ENCODE results near the gene RPL15. TPM values are rescaled to one million over a fixed set of nuclear protein-coding genes. Genes with fewer than 3 reads are reported as not detected.

Gene RPL15
- total and polyA plus RNA-seq, 2 of the 13 experiments (the other 11 are each of a cell fraction or from before 2014, with no cell fraction given): 1,297 to 3,693 TPM

DNA sequence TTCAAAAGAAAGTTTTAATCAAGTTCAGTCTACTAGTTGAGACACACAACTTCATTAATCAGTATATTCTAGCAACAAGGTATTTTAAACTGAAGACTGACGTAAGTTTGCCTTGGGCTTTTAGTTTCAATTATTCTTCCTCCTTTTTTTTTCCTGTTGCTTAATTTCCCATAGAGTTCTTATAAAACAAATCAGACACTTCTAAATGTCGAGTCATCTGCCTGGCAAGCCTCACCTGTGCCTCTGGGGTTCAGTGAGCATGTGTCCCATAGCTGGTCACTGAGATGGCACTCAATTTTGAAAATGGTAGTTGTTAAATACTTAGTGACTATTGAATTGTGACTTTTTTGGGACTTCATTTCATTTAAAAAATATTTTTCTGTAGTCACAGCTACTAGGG lies 27.5 kb upstream of the RPL15 start (continued):
- TF ChIP-seq CBFB (CRISPR knock-in tag; IDR thresholded peaks at IDR 0.05) (no peak), ATRX (CRISPR knock-in tag; IDR thresholded peaks at IDR 0.05; ENCODE audit: borderline replicate concordance) (no peak), MIXL1 (CRISPR knock-in tag; IDR thresholded peaks at IDR 0.05) (no peak), ZNF468 (CRISPR knock-in tag; IDR thresholded peaks at IDR 0.05) (no peak), MBD4 (IDR thresholded peaks at IDR 0.05; ENCODE audit: borderline replicate concordance, low read length) (no peak), SAFB2 (CRISPR knock-in tag; IDR thresholded peaks at IDR 0.05; ENCODE audit: borderline replicate concordance, low read depth) (no peak)

DNA sequence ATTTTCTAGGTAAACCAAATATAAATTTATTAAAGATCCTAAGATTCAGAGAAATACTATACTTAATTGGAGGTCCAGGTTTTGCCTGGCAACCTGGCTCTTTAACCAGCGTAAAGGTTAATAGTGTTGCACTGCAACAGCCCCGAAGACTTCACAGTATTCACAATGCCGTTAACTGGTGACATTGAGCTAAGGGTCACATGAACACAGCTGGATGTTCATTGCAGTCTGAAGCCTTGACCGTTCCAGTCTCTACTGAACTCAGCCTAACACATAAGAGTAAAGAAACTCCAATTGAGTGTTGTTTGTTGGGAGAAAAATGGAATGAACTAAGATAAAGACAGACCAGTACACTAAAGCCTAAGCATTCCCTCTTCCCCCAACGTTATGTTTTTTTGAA lies 27.0 kb upstream of the RPL15 start:
- H3K9me3 ChIP-seq (ENCODE audit: low read length): no peaks in the 10 kb centered on the region
- in situ Hi-C loops (cut with HindIII; ENCODE audit: extremely low pct_ligation_motif_present, low pct_unique_long_range_greater_than_20kb) (no loop called here), intact Hi-C loops (cut with micrococcal nuclease; ENCODE audit: unreplicated experiment) (loop anchor here (10.0 kb wide), 1 partner anchor 105 kb away; no protein-coding TSS in a partner anchor)
- H3K4me3 ChIP-seq (replicated peaks in 1 of 3; ENCODE audit: insufficient read depth in 1 of 3, low read depth in 2 of 3, low read length in 3 of 3): no peak overlapping the region
- no peak overlapping the region for H2AFZ ChIP-seq (ENCODE audit: low read length)
- 88% methylated on average over 5 of the region's 5 CpGs for WGBS (ENCODE audit: low lambda C conversion rate)
- ChIA-PET CTCF (ENCODE audit: low intra/inter-chr PET ratio, low total read pairs) (no interaction called here), POLR2A (interaction anchor here (3.0 kb wide), 1 partner anchor 27 kb away, joined by 13 read pairs; the partner anchor contains the start of genes NKIRAS1 and RPL15)
- no peaks in the 10 kb centered on the region; the same call in 1 of the 2 replicates for H3K4me1 ChIP-seq (ENCODE audit: insufficient read depth, low read length)
- H3K79me2 ChIP-seq (ENCODE audit: insufficient read depth, low read length): no peaks in the 10 kb centered on the region
- no peak for ATAC-seq
- BruUV-seq (replicated peaks): no TSS peak
- H3K4me2 ChIP-seq (ENCODE audit: low read depth, low read length): no peak overlapping the region
- no peak overlapping the region for H3K27ac ChIP-seq (ENCODE audit: extremely low read length, insufficient read depth, low read length)
- no peak overlapping the region for H3K9ac ChIP-seq (ENCODE audit: insufficient read depth, low read depth, low read length)
- H3K36me3 ChIP-seq (replicated peaks in 1 of 2; ENCODE audit: control insufficient read depth in 1 of 2, insufficient read depth in 2 of 2, low read length in 2 of 2): peaks cover 1 to 20% of the 10 kb centered on the region in 2 experiments
- peaks cover 11% of the 10 kb centered on the region for H4K20me1 ChIP-seq (ENCODE audit: insufficient read depth, low read length)
- H3K27me3 ChIP-seq (ENCODE audit: control insufficient read depth in 1 of 2, insufficient read depth in 2 of 2, low read length in 2 of 2): no peaks in the 10 kb centered on the region
- no peak for DNase-seq (ENCODE audit: low spot score)
- no peak for TF ChIP-seq CEBPB (IDR thresholded peaks at IDR 0.05; ENCODE audit: borderline replicate concordance, low read depth, low read length)
- TF ChIP-seq TGIF2 (CRISPR knock-in tag; IDR thresholded peaks at IDR 0.05): no peak
- TF ChIP-seq, protein P1, sequence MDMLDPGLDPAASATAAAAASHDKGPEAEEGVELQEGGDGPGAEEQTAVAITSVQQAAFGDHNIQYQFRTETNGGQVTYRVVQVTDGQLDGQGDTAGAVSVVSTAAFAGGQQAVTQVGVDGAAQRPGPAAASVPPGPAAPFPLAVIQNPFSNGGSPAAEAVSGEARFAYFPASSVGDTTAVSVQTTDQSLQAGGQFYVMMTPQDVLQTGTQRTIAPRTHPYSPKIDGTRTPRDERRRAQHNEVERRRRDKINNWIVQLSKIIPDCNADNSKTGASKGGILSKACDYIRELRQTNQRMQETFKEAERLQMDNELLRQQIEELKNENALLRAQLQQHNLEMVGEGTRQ (IDR thresholded peaks at IDR 0.05; ENCODE audit: low read depth, low read length): no peak
- TF ChIP-seq, protein P1 (CRISPR knock-in tag; IDR thresholded peaks at IDR 0.05; ENCODE audit: borderline replicate concordance): no peak
- no peak for TF ChIP-seq ZSCAN21 (CRISPR knock-in tag; IDR thresholded peaks at IDR 0.05; ENCODE audit: borderline replicate concordance)
- TF ChIP-seq ZNF292 (CRISPR knock-in tag; IDR thresholded peaks at IDR 0.05; ENCODE audit: borderline replicate concordance, low read depth): no peak
- TF ChIP-seq ZNF772 (CRISPR knock-in tag; IDR thresholded peaks at IDR 0.05): no peak
- no peak for TF ChIP-seq ZNF841 (CRISPR knock-in tag; IDR thresholded peaks at IDR 0.05; ENCODE audit: borderline replicate concordance)
- no peak for TF ChIP-seq SALL1 (CRISPR knock-in tag; IDR thresholded peaks at IDR 0.05)
- TF ChIP-seq, protein P2, sequence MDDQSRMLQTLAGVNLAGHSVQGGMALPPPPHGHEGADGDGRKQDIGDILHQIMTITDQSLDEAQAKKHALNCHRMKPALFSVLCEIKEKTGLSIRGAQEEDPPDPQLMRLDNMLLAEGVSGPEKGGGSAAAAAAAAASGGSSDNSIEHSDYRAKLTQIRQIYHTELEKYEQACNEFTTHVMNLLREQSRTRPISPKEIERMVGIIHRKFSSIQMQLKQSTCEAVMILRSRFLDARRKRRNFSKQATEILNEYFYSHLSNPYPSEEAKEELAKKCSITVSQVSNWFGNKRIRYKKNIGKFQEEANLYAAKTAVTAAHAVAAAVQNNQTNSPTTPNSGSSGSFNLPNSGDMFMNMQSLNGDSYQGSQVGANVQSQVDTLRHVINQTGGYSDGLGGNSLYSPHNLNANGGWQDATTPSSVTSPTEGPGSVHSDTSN (CRISPR knock-in tag; IDR thresholded peaks at IDR 0.05; ENCODE audit: borderline replicate concordance): no peak
- no peak for TF ChIP-seq ESRRA (CRISPR knock-in tag; IDR thresholded peaks at IDR 0.05; ENCODE audit: low read depth)
- TF ChIP-seq TBX3 (IDR thresholded peaks at IDR 0.05; ENCODE audit: borderline replicate concordance): no peak
- no peak for TF ChIP-seq SNAPC2 (CRISPR knock-in tag; IDR thresholded peaks at IDR 0.05)
- no peak for TF ChIP-seq ZNF678 (CRISPR knock-in tag; IDR thresholded peaks at IDR 0.05)
- TF ChIP-seq, protein P3, sequence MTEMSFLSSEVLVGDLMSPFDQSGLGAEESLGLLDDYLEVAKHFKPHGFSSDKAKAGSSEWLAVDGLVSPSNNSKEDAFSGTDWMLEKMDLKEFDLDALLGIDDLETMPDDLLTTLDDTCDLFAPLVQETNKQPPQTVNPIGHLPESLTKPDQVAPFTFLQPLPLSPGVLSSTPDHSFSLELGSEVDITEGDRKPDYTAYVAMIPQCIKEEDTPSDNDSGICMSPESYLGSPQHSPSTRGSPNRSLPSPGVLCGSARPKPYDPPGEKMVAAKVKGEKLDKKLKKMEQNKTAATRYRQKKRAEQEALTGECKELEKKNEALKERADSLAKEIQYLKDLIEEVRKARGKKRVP (CRISPR knock-in tag; IDR thresholded peaks at IDR 0.05): no peak
- no peak for TF ChIP-seq ZFP62 (CRISPR knock-in tag; IDR thresholded peaks at IDR 0.05)
- no peak for FAIRE-seq
